ENCODE measurements around the gene TMEM97.
A peak's percentile ranks its signal among the peaks of the same experiment; 100 is the strongest.
"Not testable (repeated sequence)": the region's sequence is repeated elsewhere in the genome, so short reads cannot be mapped to it uniquely, and the experiment has no call there.

Gene TMEM97

DNA sequence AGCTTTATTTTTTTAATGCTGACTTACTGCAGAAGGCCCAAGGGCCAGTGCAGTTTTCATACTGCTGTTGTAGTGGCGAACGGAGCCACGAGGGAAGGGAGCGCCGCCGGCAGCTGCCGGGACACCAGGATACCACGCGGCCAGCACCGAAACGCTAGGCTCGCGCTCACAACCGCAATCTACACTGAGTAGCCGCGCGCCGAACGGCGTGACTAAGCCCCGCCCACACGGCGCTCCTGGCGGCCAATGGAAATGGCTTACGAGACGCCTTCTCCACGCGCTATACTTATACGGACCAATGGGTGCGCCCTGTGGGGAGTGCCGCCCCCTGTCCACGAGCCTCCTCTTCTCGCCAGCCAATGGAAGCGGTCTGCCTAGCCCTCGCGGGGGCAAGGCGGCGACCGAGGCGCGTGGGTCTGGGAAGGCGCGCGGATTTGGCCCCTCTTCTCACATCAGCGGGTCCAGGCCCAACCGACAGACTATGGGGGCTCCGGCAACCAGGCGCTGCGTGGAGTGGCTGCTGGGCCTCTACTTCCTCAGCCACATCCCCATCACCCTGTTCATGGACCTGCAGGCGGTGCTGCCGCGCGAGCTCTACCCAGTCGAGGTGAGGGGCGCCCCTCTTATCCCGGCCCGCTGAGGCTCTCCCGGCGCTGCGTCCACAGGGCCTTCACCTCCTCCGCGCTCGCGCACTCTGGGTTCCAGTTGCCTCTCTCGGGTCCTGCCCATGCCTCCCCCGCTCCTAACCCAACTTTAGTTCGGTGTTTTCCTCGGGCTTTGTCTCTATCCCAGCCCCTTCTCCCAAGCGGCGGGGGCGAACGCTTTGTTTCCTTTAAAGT lies at the start of gene TMEM97:
TSS of gene TMEM97 (plus strand) at position 442 of the 839 bp plus-strand sequence. CDS start at position 482, 40 bp downstream.
- peak; percentile 94 to 95 for DNase-seq

DNA sequence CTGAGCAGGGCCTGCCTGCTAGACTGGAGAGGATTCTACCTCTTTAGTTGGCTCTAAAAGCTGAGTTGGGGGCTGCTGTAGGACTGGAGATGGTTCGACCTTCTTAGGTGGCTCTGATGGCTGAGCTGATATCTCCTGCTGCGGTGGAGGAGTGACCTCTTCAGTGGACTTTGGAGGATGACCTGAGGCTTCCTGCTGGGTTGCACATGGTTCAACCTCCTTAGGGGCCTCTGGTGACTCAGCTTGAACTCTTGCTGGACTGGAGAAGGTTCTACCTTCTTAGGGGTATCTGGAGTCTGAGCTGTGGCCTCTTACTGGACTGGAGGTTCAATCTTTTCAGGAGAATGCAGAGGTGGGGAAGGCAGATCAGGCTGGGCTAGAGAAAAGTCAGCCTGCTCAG lies 48.9 kb upstream of the TMEM97 start:
- DNase-seq: no peak

DNA sequence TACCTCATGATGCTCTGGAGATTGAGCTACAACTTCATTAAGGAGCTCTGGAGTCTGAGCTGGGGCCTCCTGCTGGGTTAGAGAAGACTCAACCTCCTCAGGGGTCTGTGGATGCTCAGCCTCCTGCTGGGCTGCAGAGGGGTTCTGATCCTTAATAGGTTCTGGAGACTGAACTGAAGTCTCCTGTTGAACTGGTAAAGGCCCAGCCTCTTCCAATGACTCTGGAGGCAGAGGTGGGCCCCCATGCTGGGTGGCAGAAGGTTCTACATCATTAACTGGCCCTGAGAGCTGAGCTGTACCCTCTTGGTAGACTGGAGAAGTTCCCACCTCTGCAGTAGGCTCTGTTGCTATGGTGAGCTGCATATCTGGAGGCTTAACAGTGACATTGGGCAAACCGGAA lies 48.1 kb upstream of the TMEM97 start:
- DNase-seq: no peak

DNA sequence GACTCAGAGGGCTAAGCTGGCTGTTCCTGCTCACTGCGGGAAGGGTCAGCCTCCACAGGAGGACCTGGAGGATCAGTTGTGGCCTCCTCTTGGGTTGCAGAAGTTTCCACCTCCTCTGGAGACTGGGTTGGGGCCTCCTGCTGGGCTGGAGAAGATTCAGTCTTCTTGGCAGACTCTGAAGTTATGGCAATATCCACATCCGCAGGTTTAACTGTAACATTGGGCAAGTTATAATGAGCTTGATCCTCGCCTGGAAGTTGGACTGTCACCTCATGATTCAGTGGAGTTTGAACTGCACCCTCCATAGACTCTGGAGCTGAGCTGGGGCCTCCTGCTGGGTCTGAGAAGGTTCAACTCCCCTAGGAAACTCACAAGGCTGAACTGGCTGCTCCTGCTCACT lies 47.6 kb upstream of the TMEM97 start:
- DNase-seq: no peak

DNA sequence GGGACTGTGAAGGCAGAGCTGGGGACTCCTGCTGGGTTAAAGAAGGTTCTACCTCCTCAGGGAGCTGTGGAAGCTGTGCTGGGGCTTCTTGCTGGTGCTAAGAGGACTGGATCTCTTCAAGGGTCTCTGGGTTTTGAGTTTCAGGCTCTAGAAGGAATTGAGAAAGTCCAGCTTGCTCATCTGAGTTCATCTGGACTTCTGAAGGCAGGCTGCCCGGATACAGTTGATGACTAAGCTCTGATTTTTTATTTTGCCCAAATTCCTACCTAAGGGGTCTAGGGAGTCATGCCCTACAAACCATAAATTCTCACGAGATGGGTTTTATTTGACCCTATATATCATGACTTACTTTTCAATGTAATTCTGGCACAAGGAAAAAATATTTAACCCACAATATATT lies 46.8 kb upstream of the TMEM97 start:
- no peak for DNase-seq

DNA sequence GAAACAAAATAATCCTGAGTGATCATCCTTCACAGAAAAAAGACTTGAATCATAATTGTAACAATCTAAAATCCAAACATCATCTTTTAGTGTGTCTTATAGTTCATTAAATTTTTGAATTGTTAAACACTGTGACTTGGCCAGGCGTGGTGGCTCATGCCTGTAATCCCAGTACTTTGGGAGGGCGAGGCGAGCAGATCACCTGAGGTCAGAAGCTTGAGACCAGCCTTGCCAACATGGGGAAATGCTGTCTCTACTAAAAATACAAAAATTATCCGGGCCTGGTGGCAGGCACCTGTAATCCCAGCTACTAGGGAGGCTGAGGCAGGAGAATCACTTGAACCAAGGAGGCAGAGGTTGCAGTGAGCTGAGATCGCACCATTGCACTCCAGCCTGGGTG lies 45.7 kb upstream of the TMEM97 start:
- DNase-seq: not testable (repeated sequence)

DNA sequence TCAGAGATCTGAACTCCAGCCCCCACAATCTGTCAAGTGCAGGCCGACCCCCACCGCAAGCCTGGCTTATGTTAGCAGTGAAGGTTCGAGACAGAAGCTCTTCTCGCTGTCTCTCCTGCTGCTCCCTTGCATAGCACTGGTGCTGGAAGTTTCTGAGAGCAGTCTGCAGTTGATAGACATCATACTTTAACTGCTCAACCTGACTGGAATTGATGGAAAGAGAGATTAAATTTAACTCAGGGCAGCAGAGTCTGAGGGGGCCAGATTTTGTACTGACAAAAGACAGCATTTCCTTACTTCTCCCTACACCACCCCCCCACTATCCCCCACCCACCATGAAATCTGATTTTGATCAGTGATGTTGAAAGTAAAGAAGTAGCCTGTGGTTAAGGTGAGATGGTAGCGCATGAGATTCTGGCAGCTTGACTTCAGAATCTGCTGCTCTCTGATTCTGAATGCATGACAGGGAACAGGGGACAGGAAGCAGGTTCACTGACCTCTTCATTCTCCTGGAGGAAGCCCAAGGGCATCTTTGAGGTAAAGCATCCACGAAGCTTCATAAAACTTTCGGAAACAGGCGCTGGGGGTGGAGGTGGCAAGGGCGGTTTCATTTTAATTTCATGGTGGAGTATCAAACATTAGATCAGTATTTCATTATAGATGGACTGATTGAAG lies 44.3 kb upstream of the TMEM97 start:
- no peak for DNase-seq

DNA sequence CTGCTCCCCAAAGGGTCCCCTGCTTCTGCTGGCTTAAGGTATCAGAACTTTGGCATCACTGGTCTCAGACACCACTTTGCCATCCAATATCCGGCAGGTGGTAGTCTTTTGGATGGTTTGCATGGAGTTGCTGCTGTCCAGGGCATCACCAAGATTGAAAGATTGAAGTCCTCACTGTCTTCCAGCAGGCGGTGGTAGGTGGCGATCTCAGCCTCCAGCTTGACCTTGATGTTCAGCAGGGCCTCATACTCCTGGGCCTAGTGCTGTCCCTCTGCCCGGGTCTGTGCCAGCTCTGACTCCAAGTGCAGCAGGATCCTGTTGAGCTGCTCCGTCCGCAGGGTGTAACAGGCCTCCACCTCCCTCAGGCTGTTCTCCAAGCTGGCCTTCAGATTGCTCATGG lies 43.0 kb upstream of the TMEM97 start:
- DNase-seq: no peak

DNA sequence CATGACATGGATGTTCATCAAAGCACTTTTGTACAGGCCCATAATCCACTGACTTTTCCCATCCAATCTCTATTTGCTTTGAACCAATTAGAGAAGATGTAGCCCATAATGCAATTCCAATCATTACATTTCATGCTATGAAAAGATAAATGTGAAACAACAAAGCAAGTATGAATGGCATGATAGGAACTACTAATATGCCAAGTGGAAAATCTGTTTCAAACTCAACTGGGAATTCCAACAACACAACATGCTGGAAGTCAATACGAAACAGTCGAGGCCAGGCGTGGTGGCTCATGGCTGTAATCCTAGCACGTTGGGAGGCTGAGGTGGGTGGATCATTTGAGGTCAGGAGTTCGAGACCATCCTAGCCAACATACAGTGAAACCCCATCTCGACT lies 39.6 kb upstream of the TMEM97 start:
- DNase-seq: no peak

DNA sequence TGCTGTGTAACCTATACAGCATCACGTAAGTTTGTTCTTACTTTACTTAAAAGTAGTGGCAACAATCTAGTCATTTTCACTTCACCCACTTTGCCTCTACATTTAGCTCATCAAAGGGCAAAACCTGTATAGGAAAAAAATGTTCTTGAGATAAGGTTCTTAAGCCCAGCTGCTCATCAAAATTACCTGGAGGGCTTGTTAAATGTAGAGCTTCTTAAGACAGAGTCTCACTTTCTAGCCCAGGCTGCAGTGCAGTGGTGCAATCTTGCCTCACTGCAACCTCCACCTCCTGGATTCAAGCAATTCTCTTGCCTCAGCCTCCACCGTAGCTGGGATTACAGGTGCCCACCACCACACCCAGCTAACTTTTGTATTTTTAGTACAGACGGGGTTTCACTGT lies 38.2 kb upstream of the TMEM97 start:
- DNase-seq: no peak

DNA sequence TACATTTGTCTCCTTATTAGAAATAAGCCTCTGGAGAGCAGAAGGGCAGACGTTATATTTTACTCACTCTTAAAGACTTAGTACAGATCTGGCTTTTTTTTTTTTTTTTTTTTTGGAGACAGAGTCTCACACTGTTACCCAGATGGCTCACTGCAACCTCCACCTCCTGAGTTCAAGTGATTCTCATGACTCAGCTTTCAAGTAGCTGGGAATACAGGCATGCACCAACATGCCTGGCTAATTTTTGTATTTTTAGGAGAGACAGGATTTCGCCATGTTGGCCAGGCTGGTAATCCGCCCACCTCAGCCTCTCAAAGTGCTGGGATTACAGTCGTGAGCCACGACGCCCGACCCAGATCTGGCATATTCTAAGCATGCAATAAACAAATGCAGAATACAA lies 36.4 kb upstream of the TMEM97 start:
- DNase-seq: no peak

DNA sequence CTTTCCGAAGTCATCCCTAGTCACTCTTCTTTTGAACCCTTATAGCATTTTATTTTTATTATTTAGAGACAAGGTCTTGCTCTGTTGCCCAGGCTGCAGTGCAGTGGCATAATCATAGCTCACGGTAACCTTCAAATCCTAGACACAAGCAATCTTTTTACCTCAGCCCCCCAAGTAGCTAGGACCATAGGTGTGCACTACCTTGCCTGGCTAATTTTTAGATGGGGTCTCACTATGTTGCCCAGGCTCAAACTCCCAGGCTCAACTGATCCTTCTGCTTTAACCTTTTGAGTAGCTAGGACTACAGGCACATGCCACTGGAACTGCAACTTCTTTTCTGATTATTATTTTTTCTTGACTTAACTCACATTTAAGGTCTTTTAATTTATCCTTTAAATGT lies 33.0 kb upstream of the TMEM97 start:
- DNase-seq: no peak

DNA sequence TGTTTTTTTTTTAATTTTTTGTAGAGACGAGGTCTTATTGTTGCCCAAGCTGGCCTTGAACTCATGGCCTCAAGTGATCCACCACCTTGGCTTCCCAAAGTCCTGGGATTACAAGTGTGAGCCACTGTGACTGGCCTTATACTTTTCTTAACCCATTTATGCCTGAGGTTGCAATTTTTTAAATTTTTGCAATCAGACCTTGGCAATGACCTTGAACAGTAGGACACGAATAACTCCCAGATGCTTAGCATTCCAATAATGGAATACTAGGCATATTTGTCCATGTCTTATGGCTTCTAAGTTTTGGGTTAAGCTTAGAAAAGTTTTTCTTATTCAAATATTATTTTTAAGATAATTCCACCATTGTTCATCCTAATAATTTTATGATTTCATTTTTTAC lies 28.3 kb upstream of the TMEM97 start:
- no peak for DNase-seq

DNA sequence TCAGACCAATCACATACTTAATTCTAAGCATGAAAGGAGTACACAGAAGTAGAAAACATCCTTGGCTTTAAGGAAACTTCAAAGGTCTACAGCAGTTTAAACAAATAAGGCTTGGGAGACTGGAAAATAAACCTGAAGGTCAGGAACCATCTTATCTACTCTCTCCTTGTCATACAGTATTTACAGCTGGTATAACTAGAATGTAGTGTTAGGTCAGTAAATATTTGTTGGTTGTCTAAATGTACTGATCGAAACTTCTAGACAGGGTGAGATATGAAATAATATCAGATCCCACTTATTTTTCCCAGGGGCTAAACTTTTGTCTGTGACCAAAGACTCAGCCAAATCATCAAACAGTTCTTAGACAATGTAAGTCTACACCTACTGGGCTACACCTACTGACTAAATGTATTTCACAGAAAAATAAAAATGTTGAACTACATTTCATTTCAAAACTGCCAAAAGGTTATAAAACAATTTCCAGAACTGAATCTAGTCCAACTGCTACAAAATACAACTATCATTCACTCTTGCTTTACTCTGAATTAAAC lies 27.1 kb upstream of the TMEM97 start:
- no peak for DNase-seq

DNA sequence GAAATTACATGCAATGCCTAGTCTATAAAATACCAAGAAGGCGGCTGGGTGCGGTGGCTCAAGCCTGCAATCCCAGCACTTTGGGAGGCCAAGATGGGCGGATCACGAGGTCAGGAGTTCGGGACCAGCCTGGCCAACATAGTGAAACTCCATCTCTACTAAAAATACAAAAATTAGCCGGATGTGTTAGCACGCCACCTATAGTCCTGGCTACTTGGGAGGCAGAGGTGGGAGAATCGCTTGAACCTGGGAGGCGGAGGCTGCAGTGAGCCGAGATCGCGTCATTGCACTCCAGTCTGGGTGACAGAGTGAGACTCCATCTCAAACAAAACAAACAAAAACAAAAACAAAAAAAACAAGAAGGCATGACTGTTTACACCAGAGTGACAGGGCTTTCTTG lies 26.1 kb upstream of the TMEM97 start:
- not testable (repeated sequence) for DNase-seq

DNA sequence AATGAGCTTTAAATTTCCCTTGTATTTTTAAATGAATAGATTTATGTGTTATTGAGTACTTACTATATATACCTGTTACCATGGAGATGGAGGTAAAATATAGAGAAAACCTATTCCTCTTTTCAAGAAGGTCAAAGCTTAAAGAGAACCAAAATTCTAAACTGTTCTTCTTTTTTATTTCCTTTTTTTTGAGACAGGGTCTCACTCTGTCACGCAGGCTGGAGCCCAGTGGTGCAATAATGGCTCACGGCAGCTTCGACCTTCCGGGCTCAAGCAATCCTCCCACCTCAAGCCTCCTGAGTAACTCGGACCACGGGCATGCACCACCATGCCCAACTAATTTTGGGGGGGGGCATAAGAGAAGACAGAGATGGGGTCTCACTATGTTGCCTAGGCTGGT lies 25.0 kb upstream of the TMEM97 start:
- DNase-seq: no peak

DNA sequence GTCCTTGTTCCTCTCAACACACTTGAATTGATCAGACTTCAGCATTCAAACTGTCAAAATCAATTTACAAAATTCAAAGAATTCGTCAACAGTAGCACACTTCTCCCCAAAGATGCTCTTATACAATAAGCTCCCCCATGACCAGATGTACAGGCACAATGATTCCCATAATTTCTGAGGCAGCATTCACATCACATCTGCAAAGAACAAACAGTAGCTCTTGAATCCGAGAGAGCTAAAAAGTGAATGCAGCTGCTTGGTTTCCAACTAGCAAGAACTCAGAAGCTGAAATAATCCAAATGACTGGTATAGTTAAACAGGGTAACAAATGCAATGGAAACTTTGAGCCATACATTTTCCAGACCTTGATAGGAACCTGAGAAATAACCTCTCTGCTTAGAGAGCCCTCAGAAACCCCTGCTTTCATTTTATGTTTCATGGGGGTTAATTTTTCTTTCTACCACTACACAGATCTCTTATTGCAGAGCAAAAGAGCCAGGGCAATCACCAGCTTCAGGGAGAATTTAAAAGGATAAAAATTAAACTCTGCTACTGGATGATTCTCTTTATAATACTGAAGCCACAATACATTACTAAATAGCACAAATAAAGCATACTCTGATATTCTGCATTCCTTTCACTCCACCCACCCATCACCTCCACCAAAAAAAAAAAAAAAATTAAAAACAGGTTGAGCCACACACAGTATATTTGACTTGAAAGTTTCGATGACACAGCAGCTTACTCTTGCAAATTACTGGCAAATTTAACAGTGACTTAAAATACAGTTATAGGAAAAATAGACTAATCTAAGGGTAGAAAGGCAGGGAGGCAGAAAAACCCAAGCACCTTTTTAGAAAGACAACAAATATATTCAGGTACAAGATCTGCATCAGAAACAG lies 23.1 kb upstream of the TMEM97 start:
- no peak for DNase-seq

DNA sequence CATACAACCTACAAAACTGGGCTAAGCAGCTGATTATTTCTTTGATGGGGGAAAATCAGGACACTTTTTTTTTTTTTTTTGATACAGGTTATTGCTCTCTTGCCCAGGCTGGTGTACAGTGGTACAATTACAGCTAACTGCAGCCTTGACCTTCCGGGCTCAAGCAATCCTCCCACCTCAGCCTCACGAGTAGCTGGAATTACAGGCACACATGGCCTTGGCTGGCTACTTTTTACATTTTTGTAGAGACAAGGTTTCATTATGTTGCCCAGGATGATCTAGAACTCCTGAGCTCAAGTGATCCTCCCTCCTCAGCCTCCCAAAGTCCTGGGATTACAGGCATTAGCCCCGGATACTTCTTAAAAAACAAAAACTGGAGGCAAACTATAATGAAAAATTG lies 20.6 kb upstream of the TMEM97 start:
- no peak for DNase-seq

DNA sequence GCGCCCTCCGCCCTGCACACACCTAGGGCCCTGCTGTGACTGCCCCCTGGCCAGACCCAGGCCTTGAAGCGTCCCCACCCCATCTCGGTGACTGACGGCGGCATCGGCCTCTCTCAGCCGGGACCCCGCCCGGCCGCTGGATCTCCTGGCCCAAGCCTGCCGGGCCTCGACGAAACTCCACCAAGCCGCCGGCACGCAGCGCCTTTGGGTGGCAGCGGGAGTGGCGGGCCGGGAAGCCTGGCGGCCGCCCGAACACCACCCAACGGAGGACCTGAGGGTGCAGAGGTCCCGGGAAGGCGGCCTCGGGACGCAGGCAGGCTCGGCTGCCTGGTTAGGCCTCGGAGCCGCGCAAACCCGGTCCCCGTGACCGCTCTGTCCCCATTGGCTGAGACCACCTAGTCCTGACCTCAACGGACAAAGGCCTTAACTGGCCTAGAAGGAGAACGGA lies 12.0 kb upstream of the TMEM97 start:
- no peak for DNase-seq

DNA sequence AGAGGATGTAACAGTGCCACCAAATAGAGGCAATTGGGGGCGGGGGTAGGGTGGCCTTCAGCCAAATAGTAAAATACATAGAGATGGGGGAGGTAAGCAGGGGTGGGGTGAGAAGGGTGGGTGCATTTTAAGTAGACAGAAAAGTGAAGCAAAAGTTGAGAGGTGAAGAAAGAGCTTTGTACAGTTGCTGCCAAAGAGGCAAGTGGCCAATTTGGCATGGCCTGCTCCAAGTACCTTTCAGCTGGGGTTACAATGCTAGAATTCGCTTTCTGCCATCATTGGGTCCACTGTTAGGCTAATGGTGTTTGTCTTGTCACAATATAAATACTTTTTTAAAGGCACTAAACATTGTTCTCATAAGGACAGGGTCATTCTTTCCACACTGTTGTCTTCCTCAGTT lies 5.2 kb upstream of the TMEM97 start:
- no peak for DNase-seq

DNA sequence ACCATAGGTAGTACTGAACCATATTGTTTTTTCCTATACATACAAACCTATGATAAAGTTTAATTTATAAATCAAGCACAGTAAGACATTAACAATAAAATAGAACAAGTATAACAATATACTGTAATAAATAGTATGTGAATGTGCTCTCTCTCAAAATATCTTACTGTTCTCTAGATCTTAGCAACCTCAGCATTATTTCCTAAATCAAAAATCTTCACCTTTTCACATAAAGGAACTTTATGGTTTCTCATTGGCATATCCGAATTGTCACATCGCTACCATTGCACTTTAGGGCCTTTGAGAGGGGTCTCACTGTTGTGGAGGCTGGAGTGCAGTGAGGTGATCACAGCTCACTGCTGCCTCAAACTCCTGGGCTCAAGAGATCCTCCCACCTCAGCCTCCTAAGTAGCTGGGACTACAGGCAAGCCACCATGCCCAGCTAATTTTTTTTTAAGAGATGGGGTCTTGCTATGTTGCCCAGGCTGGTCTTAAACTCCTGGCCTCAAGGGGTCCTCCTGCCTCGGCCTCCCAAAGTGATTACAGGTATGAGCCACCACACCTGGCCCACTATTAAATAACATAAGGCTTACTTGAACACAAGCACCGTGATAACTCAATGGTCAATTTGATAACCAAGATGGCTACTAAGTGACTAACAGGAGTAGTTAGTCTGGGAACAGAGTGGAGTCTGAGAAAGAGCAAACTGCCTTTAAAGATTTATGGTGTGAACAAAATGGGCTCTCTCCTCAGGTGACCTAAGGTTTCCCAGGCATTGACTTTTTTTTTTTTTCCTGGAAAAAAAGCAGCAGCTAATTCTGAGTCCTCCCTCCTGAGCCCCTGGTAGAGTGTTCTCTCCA lies 2.9 kb upstream of the TMEM97 start:
- no peak for DNase-seq
